EH (cell line): Measurements from ENCODE around the gene CHP1.
"Not testable (repeated sequence)": the region's sequence is repeated elsewhere in the genome, so short reads cannot be mapped to it uniquely, and the experiment has no call there.

Experiments
- DNase-seq: peaks from one replicate; pipeline ENCODE4 v3.0.0-alpha.2; 2015; ENCODE audit warnings: low read depth

CHP1 gene

GRCh38 chr15:41230650-41231421 is at the start of gene CHP1, which contains the start of gene EXD1:
Gene CHP1 (plus strand): TSS chr15:41231268. CDS start chr15:41231383, 115 bp downstream.
Gene EXD1 (minus strand): TSS chr15:41230757. CDS start chr15:41226575, 4,182 bp downstream.
- peak; percentile 98 for DNase-seq

DNA sequence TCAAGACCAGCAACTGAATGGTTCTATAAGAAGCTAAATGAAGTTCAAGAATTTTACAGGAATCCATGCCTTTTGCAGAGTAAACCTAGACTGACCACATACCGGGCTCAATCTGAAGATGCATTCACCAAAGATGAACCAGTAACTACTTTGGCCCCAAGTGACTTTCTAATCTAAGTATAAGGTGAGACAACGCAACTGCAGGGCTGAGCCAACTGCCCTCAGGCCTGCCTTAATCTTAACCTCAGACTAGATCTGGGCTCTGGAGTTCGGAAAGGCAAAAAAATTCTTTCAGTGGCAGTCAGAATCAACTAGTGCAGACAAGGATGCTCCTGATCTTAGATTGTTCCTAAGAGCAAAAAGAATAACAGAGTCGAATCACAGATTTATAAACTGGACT is 48.8 kb upstream of the CHP1 start:
- peak; percentile 32 for DNase-seq

DNA sequence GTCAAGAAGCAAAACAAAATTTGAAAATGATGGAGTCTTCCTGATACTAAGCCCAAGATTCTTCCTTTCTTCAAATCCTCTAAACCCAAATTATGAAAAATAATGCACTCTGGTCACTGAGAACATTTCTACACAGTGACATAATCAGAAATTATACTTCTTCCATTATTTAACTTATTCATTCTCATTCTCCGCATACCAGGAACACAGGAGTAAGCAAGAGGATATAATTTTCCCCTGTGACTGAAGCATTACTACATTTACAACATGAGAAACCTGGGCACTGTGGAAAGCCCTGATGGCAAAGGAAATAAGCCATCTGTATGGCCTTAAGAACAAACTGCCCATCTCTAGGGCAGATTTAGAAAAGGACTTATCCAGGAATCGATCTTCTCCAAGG is 47.5 kb upstream of the CHP1 start:
- DNase-seq = peak; percentile 40

DNA sequence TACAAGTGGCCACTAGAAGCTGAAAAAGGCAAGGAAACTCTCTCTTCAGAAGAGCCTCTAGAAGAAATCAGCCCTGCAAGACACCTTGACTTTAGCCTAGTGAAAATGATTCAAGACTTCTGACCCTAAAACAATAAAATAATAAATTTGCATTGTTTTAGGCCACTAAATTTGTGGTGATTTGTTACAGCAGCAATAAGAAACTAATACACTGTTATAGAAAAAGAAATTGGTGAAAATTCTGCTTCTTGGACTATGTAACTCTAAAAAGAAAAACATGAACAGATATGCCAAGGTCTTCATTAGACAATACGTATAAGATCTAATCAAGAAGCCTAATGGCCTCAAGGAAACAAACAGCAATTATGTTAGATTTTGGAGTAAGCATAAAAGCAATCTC is 36.6 kb upstream of the CHP1 start:
- DNase-seq = no peak

DNA sequence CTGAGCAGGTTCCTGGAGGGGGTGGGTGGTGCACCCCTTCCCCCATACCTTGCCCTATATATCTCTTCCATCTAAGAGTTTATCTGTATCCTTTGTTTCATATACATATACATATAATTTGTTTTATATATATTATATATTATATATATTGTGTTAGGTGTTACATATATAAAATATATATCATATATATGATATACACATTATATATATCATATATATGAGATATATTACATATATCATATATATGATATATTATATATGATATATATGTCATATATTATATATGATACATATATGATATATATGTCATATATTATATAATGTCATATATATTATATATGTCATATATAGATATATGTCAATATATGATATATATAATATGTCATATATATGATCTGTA is 31.6 kb upstream of the CHP1 start:
- DNase-seq = no peak

DNA sequence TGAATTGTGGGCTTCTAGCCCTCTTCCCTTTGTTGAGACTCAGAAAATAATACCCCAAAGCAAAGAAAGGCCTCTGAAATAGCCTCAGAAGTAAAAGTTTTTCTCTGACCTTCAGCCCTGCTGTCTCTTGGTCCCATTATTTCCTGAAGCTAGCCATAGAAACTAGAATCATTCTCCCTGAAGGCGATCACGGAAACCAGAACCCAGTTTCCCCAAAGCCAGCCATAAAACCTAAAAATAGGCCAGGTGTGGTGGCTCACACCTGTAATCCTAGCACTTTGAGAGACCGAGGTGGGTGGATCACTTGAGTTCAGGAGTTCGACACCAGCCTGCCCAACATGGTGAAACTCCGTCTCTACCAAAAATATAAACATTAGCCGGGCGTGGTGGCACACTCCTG is 27.7 kb upstream of the CHP1 start:
- no peak for DNase-seq

- peak; percentile 23 for DNase-seq
Observed at GRCh38 chr15:41205315-41205714, 25.8 kb upstream of the CHP1 start.

DNA sequence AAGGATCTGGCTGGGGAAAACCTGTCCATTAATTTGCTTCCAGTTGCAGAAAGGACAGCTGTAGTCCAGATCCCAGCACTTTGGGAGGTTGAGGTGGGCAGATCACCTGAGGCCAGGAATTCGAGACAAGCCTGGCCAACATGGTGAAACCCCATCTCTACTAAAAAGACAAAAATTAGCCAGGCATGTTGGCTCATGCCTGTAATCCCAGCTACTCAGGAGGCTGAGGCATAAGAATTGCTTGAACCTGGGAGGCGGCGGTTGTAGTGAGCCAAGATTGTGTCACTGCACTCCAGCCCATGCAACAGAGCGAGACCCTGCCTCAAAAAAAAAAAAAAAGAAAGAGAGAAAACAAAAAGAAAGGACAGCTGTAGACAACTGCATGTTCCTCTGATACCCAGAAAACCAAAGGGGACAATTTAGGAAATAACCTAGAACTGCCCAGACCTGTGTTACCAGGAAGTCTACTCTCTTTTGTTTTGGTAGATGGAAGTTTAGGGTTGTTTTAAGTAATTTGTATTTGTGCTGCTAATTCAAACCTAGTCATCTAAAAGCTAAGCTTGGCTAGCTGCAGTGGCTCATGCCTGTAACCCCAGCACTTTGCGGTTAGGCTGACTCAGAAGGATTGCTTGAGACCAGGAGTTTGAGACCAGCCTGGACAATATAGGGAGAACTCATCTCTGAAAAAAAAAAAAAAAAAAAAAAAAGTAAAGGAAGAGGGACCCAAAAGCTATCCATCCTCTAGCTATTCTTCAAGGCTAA is 23.2 kb upstream of the CHP1 start:
- DNase-seq = peak; percentile 48

GRCh38 chr15:41215708-41216107 is 15.4 kb upstream of the CHP1 start:
- no peak for DNase-seq

DNA sequence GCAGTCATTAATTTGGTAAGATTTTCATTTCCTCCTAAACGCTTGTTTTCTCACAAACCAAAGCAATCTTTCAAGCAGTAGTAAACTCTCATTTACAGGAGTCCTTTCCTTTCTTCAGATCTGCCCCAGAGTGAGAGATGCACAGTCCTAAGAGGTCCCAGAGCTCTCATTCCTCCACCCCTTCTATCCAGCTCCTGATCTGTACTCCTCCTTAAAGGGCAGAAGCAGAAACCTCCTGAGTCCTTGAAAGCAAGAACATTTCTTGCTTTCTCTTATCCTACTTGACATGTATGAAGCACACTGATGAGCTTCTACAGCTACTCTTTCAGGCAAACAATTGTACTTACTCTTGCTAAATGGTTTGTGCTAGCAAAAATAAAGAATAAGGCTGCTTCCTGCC is 12.2 kb upstream of the CHP1 start:
- DNase-seq = no peak

- no peak for DNase-seq
Observed at GRCh38 chr15:41219381-41219780, 11.7 kb upstream of the CHP1 start.

DNA sequence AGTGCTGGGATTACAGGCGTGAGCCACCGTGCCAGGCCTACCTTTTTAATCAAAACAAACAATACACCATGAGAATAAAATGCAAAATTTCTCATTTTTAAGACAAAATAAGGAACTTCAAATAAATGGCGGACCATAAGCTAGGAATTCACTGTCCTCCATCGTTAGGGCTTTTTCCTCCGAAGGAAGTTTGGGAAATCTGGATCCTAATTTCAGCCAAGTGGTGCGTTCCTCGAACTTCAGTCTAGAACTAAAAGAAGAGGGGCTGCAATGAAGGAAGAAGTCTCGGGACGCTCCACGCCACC is 771 bp upstream of the CHP1 start:
- no peak for DNase-seq

- no peak for DNase-seq
Observed at GRCh38 chr15:41231422-41232226, 556 bp downstream of the CHP1 start.

- DNase-seq = peak; percentile 74
Observed at GRCh38 chr15:41233367-41233771, 2.3 kb downstream of the CHP1 start.

- not testable (repeated sequence) for DNase-seq
Observed at GRCh38 chr15:41235228-41235627, 4.2 kb downstream of the CHP1 start.

GRCh38 chr15:41235929-41236328 is 4.9 kb downstream of the CHP1 start:
- no peak for DNase-seq

DNA sequence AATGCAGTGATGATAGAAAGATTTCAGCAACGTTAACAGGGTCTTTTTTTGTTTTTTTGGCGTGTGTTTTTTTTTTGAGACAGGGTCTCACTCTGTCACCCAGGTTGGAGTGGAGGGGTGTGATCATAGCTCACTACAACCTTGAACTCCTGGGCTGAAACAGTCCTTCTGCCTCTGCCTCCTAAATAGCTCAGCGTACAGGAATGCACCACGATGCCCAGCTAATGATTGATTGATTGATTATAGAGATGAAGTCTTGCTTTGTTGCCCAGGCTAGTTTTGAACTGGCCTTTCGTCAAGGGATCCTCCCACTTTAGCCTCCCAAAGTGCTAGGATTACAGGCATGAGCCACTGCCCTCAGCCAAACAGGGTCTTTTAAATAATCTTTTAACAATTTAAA is 7.0 kb downstream of the CHP1 start:
- DNase-seq = no peak

GRCh38 chr15:41241221-41241964 is 10.3 kb downstream of the CHP1 start:
- DNase-seq = no peak

- not testable (repeated sequence) for DNase-seq
Observed at GRCh38 chr15:41250745-41251144, 19.7 kb downstream of the CHP1 start.

DNA sequence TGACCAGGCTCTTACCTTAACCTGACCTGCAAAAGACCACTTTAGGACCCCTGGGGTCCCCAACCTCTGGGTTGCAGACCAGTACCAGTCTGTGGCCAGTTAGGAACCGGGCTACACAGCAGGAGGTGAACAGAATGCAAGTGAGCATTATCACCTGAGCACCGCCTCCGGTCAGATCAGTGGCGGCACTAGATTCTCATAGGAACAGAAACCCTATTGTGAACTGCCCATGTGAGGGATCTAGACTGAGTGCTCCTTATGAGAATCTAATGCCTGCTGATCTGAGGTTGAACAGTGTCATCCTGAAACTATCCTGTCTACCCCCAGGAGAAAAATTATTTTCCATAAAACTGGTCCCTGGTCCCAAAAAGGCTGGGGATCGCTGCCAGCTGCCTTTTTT is 20.3 kb downstream of the CHP1 start:
- no peak for DNase-seq

GRCh38 chr15:41254560-41254959 is 23.5 kb downstream of the CHP1 start:
- no peak for DNase-seq

DNA sequence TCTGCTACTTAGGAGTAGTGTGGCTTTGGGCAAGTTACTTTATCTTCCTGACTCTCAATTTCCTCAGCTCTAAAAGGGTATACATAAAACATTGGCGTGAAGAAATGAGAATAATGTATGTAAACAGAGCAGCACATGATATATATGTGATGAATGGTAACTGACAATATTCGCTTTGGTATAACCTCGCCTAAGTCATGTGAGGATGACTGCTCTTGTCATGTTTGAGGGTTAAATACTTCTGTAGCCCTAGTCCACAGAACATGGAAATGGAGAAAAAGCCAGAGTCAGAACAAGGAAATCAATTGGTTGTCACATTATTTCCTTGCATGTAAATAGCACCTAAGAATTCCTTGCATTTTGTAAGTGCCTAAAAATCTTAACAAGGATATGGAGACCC is 25.0 kb downstream of the CHP1 start:
- DNase-seq = no peak
